ENCODE measurements around the gene FAM162B.

Gene FAM162B

GRCh38 chr6:116764961-116765841 lies at the start of gene FAM162B:
TSS of gene FAM162B (minus strand) at chr6:116765719. CDS start at chr6:116765576, 143 bp downstream.
- no peaks in the 10 kb centered on the region for H3K79me2 ChIP-seq (ENCODE audit: control insufficient read depth, low read length)
- H3F3A ChIP-seq (ENCODE audit: control insufficient read depth, insufficient read depth), result no peaks in the 10 kb centered on the region
- H3K27ac ChIP-seq (ENCODE audit: low read depth, low read length), result no peak within 1 kb of the TSS
- no peaks in the 10 kb centered on the region for H3K27me3 ChIP-seq (ENCODE audit: control insufficient read depth, low read length)
- H3K36me3 ChIP-seq (ENCODE audit: control insufficient read depth, low read length), result no peaks in the 10 kb centered on the region
- no peak within 1 kb of the TSS for H3K4me3 ChIP-seq (ENCODE audit: low read length)
- H4K20me1 ChIP-seq (ENCODE audit: control insufficient read depth, insufficient read depth, low read depth, low read length), result no peaks in the 10 kb centered on the region
- TF ChIP-seq CTCF (IDR thresholded peaks at IDR 0.05; ENCODE audit: low read depth, low read length, poor library complexity, severe bottlenecking) (no peak), EZH2phosphoT487 (IDR thresholded peaks at IDR 0.05; ENCODE audit: borderline replicate concordance, low read length) (no peak)
- H3K9me3 ChIP-seq (ENCODE audit: control insufficient read depth, insufficient read depth, low read length), result no peaks in the 10 kb centered on the region
- no peaks in the 10 kb centered on the region for H3K4me1 ChIP-seq (ENCODE audit: control insufficient read depth, low read length)
- no peak within 1 kb of the TSS for H3K4me2 ChIP-seq (ENCODE audit: low read length)
- H3K9me2 ChIP-seq (replicated peaks; ENCODE audit: control insufficient read depth, low read length), result no peaks in the 10 kb centered on the region

- Histone ChIP-seq H3K36me3 (ENCODE audit: control insufficient read depth, low read length) (no peaks in the 10 kb centered on the region), H3K27me3 (ENCODE audit: control insufficient read depth, low read length) (no peaks in the 10 kb centered on the region), H3K79me2 (ENCODE audit: control insufficient read depth, low read length) (no peaks in the 10 kb centered on the region), H3F3A (ENCODE audit: control insufficient read depth, insufficient read depth) (no peaks in the 10 kb centered on the region), H3K9me3 (ENCODE audit: control insufficient read depth, insufficient read depth, low read length) (no peaks in the 10 kb centered on the region; the same call in 1 of the 2 replicates), H3K4me1 (ENCODE audit: control insufficient read depth, low read length) (no peaks in the 10 kb centered on the region), H4K20me1 (ENCODE audit: control insufficient read depth, insufficient read depth, low read depth, low read length) (no peaks in the 10 kb centered on the region), H3K9me2 (replicated peaks; ENCODE audit: control insufficient read depth, low read length) (no peaks in the 10 kb centered on the region), H3K4me2 (ENCODE audit: low read length) (no peak overlapping the region), H3K27ac (ENCODE audit: low read depth, low read length) (no peak overlapping the region), H3K4me3 (ENCODE audit: low read length) (no peak overlapping the region)
- TF ChIP-seq CTCF (IDR thresholded peaks at IDR 0.05; ENCODE audit: low read depth, low read length, poor library complexity, severe bottlenecking) (no peak), EZH2phosphoT487 (IDR thresholded peaks at IDR 0.05; ENCODE audit: borderline replicate concordance, low read length) (no peak)
These were observed 46.6 kb upstream of the FAM162B start for GRCh38 chr6:116812051-116812650.

- H3K9me3 ChIP-seq (ENCODE audit: control insufficient read depth, insufficient read depth, low read length), result no peaks in the 10 kb centered on the region
- H3K36me3 ChIP-seq (ENCODE audit: control insufficient read depth, low read length), result no peaks in the 10 kb centered on the region
- no peaks in the 10 kb centered on the region for H3F3A ChIP-seq (ENCODE audit: control insufficient read depth, insufficient read depth)
- TF ChIP-seq CTCF (IDR thresholded peaks at IDR 0.05; ENCODE audit: low read depth, low read length, poor library complexity, severe bottlenecking) (no peak), EZH2phosphoT487 (IDR thresholded peaks at IDR 0.05; ENCODE audit: borderline replicate concordance, low read length) (no peak)
- H3K4me2 ChIP-seq (ENCODE audit: low read length), result no peak overlapping the region
- H3K27ac ChIP-seq (ENCODE audit: low read depth, low read length), result no peak overlapping the region
- no peaks in the 10 kb centered on the region for H4K20me1 ChIP-seq (ENCODE audit: control insufficient read depth, insufficient read depth, low read depth, low read length)
- H3K9me2 ChIP-seq (replicated peaks; ENCODE audit: control insufficient read depth, low read length), result no peaks in the 10 kb centered on the region
- no peak overlapping the region for H3K4me3 ChIP-seq (ENCODE audit: low read length)
- no peaks in the 10 kb centered on the region for H3K4me1 ChIP-seq (ENCODE audit: control insufficient read depth, low read length)
- peaks cover 14% of the 10 kb centered on the region for H3K27me3 ChIP-seq (ENCODE audit: control insufficient read depth, low read length)
- no peaks in the 10 kb centered on the region for H3K79me2 ChIP-seq (ENCODE audit: control insufficient read depth, low read length)
These were observed 36.5 kb upstream of the FAM162B start for GRCh38 chr6:116801971-116802370.
